ENCODE data around the gene CDIP1.

Gene CDIP1

DNA sequence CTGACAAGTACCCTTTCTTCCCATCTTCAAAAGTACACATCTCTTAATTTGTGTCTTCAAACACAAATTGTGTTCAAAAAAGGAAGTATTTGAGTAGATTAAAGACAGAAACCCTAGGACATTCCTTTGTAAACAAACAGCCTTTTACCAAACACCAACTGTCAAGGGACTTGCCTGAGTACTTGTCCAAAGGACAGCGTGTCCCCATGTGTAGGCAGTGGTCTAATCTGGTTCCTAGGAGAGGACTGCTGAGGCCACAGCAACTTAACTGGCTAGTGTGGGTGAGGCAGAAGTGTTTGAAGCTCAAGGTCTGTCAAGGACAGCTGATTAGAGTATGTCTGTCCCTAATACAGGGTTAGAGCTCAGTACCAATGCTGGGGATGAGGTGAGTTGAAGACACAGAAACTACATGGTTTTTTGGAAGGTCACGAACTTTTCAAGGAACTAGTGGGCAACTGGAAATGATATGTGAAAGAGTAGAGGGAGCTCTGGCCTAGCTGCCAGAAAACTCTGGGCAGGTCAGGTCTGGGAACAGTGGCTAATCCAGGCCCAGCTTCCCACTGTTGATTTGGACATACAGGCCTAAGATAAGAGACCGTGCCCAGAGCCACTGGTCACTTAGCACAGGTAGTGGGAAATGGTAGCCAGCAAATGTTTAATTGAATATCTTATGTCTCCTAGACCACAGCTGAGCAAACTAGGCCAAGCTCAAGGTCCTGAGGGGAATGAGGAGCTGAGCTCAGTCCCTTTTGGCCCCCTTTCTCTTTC is 52.3 kb downstream of the CDIP1 start:
- no peak for DNase-seq

DNA sequence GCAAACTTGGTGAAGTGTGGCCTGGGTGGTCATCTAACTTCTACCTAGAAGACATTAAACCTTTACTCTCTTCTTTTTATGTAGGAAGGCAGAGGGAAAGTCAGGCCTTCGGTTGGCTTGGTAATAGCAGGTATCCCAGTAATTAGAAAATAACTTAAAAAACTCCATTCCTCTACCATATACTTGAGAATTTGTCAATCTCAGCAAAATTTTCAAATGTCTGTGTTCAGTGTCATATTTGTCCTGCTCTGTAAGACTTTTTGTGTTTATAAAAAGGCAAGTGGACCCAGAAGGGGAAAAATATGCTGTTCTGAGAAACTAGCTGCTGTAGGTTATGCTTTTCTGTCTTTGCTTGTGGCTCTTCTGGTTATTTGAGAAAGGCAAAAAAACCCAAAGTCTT is 56.6 kb downstream of the CDIP1 start:
- no peak for DNase-seq

GRCh38 chr16:4481526-4481925 is 57.0 kb downstream of the CDIP1 start:
- no peak for DNase-seq

DNA sequence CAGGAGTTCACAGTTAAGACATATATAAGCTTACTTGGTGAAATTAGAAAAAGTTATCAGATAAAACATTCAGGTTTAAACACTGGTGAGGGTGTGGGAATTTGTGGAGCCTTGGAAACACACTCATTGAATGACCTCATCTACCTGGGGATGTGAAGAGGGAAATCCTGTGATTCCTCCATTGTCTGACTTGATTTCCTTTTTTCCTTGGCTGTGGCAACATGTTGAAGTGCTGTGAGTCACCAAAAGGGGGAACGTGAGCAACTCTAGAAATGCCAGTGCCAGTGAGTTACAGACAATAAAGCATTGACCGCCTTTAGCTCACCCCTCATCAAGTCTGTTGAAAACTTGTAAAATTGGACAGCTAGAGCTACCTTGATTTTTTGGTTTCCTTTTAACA is 60.6 kb downstream of the CDIP1 start:
- DNase-seq, result peak; percentile 19 to 38

DNA sequence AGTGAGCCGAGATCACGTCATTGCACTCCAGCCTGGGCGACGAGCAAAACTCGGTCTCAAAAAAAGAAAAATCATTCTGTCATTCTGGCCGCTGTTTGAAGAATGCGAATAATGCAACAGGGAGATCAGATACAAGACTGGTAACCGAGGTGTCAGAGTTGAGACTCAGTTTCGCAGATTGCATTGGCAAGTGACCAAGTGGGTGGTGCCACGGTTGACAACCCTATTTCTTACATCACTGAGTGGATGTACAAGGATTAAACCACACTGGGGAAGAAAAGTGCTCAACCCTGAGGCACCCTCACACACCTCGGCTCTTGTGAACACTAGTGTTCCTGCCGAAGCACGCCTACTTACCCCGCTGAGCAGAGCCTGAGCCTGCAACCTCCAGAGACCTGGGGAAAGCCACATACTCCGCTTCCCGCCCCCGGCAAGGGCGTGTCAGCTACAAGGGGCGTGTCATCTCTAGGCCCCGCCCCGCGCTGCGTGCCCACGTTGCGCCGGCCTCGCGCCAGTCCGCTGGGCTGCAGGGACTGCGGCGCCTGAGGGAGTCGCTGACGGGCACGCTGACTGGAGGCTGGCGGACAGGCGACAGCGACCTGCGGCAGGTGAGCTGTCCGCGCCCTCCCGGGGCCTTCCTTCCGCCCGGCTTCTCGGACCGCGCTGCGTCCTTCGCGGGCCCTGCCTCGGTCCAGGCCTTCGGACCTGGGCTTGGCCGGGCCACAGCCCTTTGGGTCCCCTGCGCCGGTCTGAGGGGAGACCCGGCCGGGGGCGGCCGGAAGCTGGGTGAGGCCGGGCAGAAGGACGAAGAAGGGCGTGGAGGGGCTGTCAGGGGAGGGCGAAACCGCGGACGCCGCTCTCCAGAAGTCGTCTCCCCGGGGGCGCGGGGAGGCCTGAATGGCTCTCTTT is 62.4 kb downstream of the CDIP1 start, which contains the start of gene HMOX2:
HMOX2 (plus strand) TSS at position 519 of the 909 bp plus-strand sequence. CDS start 29,127 bp downstream, outside the sequence.
- DNase-seq, result peak; percentile 94 to 95

GRCh38 chr16:4474192-4474961 is 64.2 kb downstream of the CDIP1 start, which contains the start of gene NMRAL1:
Gene NMRAL1, minus strand, starts transcription at chr16:4474625. Its CDS starts 493 bp downstream, at chr16:4474132.
- peak; percentile 86 to 90 for DNase-seq

- no peak for DNase-seq
Measured at GRCh38 chr16:4472880-4473279, 65.7 kb downstream of the CDIP1 start.

GRCh38 chr16:4471869-4472268 is 66.7 kb downstream of the CDIP1 start:
- DNase-seq, result no peak

- no peak for DNase-seq
Measured at GRCh38 chr16:4468972-4469371, 69.6 kb downstream of the CDIP1 start.

GRCh38 chr16:4467916-4468315 is 70.7 kb downstream of the CDIP1 start:
- DNase-seq, result no peak

GRCh38 chr16:4465977-4466779 is 72.4 kb downstream of the CDIP1 start:
- DNase-seq, result peak; percentile 70 to 77

DNA sequence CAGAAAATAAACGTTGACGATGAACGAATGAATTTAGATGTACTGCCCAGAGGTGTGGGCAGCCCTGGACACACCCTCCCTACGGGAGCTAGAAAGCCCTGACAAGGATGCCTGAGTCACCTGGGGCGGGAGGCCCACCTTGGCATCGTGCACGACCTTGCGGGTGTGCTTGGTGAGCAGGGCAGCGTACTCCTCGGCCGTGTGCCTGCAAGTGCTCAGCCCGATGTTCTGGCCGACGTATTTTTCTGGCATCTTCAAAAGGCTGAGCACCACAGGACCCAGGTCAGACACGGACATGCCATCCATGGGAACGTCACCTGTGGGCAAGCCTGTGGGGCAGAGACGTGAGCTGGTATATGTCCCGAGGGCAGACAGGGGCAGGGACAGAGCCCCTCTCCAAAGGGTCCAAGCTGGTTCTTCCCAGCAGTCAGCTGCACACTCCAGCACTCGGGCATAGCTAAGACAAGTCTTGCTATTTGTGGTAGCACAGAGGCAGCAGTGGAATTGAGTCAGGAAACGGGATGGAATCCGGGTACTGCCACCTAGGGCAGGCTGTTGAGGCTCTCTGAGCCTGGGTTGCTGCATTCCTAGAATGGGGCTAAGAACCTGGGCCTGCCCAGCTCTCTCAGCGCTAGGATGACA is 74.9 kb downstream of the CDIP1 start:
- no peak for DNase-seq

- DNase-seq, result no peak
Measured at GRCh38 chr16:4461250-4462085, 77.1 kb downstream of the CDIP1 start.

DNA sequence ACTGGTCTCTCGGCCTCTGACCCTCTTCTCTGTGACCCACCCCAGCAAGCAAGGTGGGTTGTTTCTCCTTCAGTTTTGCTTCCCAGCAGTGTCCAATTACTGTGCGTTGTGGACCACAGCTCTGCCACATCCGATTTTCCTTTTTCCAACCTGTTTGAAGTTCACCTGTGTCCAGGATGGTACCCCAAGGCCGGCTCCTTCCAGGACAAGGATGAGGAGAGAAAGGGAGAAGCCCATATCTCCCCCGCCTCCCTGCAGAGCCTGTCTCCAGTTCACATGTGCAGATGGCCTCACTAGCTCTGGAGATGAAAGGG is 77.7 kb downstream of the CDIP1 start:
- DNase-seq, result no peak
